ENCODE measurements around the gene CDKN2A.

DNA sequence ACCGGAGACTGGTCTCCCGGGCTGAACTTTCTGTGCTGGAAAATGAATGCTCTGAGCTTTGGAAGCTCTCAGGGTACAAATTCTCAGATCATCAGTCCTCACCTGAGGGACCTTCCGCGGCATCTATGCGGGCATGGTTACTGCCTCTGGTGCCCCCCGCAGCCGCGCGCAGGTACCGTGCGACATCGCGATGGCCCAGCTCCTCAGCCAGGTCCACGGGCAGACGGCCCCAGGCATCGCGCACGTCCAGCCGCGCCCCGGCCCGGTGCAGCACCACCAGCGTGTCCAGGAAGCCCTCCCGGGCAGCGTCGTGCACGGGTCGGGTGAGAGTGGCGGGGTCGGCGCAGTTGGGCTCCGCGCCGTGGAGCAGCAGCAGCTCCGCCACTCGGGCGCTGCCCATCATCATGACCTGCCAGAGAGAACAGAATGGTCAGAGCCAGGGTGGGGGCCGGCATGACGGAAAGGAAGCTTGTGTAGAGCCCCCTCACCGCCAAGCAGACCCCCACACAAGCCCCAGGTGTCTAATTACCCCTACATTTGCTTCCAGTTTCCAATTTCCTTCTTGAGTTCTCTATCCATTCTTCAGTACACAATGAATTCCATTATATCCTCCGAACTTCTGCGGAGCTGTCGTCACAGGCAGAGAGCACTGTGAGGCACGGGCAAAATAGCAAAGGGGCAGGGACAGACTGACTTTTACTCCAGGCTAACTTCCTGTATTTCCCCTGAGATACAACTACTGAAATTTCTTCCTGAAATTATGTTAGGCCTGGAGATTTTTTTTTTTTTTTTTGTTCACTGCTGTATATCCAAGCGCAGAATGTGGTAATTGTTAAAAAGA is 23.2 kb downstream of the CDKN2A start:
- TF ChIP-seq EP300 (conservative IDR thresholded peaks at IDR 0.05; ENCODE audit: poor library complexity, severe bottlenecking) = no peak
- TF ChIP-seq, protein P1, sequence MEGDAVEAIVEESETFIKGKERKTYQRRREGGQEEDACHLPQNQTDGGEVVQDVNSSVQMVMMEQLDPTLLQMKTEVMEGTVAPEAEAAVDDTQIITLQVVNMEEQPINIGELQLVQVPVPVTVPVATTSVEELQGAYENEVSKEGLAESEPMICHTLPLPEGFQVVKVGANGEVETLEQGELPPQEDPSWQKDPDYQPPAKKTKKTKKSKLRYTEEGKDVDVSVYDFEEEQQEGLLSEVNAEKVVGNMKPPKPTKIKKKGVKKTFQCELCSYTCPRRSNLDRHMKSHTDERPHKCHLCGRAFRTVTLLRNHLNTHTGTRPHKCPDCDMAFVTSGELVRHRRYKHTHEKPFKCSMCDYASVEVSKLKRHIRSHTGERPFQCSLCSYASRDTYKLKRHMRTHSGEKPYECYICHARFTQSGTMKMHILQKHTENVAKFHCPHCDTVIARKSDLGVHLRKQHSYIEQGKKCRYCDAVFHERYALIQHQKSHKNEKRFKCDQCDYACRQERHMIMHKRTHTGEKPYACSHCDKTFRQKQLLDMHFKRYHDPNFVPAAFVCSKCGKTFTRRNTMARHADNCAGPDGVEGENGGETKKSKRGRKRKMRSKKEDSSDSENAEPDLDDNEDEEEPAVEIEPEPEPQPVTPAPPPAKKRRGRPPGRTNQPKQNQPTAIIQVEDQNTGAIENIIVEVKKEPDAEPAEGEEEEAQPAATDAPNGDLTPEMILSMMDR (IDR thresholded peaks at IDR 0.05; ENCODE audit: poor library complexity, severe bottlenecking) = no peak

Measured in neural cell (in vitro differentiated cells).